Measurements from ENCODE around the gene NOL7.

Gene NOL7

DNA sequence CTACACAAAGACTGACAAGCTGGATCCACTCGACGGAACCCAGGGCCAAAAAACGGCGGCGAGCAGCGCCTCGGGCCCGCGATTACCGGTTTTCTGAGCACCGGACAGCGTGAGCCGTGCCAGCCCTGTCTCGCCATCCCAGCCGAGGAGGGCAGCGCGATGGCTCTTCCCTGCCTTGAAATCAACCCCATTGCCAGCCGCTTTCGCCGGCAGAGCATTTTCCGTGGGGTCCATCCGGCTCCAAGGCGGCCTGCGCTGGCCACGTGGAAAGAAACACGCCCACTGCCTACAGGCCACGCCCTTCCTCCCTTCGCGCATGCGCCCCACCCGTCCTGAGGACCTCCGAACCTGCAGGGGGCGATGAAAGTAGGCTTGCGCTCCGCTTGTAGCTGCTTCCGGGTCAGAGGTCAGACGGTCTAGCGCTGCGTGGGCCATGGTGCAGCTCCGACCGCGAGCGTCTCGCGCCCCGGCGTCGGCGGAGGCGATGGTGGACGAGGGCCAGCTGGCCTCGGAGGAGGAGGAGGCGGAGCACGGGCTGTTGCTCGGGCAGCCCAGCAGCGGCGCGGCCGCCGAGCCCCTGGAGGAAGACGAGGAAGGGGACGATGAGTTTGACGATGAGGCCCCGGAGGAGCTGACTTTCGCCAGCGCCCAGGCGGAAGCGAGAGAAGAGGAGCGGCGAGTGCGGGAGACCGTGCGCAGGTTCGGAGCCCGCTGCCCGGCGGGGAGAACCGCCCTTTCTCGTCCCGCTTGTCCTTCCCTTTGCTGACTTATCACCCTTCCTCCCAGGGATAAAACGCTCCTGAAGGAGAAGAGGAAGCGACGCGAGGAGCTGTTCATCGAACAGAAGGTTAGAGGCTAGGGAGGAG is at the start of gene NOL7:
TSS of gene NOL7 (plus strand) at position 410 of the 866 bp plus-strand sequence. CDS start at position 434, 24 bp downstream.
- DNase-seq, result peak; percentile 97 to 98 (median 98)

DNA sequence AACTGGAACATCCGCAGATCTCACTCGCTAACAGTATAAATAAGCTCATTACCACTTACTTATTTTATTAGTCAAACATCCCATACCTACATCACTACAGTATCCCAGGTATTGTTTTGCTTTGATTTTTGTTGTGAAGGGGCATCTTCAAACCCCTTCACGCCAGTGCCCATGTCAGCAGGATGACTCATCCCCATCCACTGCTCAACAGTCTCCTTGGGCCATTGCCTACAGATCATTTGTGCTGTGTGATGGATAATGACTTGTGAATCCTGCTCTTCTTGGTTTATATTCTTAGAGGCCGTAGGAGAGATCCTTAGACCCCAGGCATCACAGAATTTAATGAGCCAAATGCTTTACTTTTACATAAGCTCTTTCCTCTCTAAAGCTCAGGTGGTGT is 49.2 kb upstream of the NOL7 start:
- DNase-seq, result no peak

DNA sequence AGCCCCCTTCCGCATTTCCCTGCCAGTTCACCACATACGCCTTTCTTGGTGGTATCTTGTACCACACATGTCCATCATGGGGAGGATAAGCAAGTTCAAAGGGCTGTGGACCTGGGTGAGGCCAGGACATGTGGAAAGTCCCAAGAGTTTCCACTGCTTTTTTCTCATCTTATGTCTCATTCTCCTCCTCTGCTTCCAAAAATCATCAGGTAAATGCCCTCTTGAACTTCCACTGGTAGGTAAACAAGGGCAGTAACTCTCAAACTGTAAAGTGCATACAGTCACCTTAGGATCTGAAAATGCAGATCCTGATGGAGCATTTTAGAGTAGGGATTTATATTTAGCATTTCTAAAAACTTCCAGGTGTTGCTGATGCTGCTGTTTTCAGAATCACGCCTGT is 48.6 kb upstream of the NOL7 start:
- no peak for DNase-seq

DNA sequence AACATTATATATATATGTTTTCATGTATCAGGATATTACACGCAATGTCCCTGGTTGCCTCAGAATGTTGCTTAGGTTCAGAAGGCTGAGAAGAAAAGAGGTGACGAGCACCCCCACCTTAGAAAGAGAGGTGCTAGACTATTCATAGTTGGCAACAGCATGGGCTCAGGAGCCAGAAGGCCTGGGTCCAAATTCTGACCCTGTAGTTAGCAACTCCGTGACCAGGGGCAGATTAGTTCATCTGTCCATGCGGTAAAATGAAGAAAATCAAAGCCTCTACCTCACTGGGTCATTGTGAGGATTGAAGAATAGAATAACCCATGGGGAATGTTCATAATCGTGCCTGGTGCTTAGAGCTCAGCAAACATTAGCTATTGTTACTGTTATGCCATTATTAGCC is 46.2 kb upstream of the NOL7 start:
- DNase-seq, result no peak

DNA sequence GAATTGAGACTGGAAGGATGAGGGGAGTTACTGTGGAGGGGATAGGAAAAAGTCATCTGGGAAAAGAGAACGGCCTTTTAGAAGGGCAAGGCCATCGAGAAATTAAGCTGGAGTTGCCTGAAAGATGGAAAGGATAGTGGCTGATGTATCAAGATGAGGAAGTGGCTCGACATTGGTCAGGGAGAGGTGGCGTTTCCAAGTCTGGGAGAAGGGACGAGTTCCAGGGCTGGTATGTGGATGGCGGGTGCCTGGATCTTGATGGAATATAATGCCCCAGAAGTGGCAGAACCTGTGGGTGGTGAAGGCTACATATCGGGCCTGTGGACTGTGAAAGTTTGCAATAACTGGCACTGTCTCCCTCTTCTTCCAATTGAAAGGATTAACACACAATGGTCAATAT is 42.9 kb upstream of the NOL7 start:
- DNase-seq, result no peak

DNA sequence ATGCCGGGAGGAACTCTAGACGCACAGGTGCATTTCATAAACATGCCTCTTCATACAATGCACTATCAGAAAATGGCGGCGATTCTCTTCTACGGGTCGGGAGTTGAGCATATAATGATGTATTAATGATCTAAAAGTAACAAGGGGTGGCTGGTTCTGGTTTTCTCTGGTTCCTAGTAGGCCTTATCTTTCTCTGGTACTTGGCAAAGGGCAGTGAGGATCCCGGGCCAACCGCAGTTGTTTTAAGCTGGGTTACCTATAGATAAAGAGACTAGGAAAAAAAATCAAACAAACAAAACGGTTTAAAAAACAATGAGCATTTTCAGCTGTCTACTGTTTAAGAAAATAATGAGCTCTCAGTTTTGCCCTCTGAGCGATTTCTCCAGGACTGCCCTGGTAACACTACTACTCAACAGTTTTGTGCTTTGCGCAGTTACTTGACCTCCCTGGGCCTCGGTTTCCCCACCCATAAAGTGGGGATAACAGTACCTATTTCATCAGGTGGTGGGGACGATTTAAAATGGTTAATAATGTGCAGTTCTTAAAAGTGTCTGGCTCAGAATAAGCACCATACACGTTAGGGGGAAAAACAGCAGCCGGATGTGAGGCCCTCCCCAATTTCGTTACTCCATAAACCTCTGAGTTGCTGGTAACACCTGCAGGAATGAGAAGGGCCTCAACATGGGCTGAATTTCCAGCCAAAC is 42.0 kb upstream of the NOL7 start:
- no peak for DNase-seq

DNA sequence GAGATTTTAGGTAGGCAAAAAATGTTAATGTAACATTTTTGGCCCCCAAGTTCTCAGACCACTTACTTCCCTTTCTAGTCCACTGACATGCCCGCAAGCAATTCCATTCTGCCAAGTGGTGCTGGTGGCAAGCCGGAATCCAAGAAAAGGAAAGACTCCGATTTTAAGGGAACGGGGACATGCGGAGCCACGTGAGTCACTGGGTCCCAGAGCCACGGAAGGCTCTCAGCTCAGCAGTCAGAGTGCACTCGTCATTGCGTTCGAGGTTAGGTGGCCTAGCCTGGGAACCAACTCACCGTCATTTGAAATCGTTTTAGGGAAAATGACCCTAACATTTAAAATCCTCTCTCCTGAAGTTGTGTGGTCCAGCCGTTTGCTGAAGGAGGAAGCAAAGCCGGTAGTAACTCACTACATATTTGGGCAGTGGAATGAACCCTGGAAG is 41.4 kb upstream of the NOL7 start:
- peak in 2 of 3 experiments; percentile 29 to 61 for DNase-seq

DNA sequence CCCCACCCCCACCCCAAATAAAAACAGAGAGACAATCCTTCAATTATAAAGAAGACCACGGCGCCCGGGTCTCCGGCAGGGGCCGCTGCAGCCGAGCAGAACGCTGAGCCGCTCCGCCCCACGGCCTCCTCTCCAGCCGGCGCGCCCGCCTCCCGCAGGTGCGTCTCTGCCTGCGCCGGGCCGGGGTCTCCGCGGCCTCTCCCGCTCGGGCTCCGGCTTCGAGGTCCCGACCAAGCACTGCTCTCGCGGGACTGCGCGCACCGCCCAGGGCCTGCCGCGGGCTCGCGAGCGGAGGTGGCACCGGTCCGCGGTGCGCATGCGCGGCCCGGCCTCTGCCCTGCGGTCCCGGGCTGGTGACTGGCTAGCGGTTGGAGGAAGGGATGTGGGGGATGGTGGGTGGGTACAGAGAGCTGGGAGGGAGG is 41.0 kb upstream of the NOL7 start:
- peak; percentile 92 to 95 (median 94) for DNase-seq

DNA sequence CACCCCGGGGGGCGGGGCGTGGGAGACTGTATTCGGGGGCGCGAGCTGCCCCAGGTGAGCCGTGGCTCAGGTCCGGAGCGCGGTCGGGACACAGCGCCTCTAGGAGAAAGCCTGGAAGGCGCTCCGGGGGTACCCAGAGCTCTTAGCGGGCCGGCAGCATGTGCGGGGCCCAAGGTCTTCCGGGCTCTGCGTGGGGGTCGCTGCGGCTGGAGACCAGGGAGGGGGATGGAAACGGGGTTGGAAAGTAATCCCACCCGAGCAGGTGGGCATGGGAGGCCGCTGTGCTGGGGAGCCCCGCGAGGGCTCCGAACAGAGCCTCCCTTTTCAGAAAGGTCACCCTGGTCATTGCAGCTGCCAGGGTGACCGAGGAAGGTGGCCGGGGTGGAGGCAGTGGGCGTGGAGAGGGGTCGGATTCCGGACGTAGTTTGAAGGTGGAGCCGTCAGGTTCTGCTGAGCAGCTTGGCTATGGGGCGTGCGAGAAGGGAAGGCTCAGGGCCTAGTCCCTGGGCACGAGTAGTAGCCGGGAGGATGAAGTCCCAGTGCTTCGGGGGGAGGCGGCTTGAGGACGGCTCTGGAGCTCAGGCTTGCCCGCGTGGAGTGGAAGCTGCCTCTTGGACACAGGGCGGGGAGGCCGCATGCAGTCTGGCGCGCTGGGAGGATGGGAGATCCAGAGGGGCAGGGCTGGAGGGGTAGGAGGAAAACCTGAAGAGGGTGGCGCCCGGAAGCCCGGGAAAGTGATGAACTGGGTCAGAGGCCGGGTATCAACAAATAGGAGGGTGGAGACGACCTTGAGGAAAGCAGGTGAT is 40.4 kb upstream of the NOL7 start, which contains the start of gene SIRT5:
TSS of gene SIRT5 (plus strand) at position 31 of the 806 bp plus-strand sequence. CDS start 9,510 bp downstream, outside the sequence.
- peak; percentile 83 to 95 (median 87) for DNase-seq

DNA sequence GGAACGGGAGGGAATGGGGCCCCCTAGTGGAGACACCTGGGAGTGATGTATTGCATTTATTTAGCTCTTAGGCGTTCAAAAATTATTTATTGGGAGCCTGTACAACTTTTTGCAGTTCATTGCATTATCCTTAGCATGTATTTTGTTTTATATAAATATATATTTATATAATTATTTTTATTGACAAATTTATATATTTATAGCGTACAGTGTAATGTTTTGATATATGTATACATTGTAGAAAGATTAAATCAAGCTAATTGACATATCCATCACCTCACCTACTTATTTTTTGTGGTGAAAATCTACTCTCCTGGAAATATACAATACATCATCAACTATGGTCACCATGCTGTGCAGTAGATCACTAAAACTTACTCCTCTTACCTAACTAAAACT is 39.8 kb upstream of the NOL7 start:
- DNase-seq, result no peak

DNA sequence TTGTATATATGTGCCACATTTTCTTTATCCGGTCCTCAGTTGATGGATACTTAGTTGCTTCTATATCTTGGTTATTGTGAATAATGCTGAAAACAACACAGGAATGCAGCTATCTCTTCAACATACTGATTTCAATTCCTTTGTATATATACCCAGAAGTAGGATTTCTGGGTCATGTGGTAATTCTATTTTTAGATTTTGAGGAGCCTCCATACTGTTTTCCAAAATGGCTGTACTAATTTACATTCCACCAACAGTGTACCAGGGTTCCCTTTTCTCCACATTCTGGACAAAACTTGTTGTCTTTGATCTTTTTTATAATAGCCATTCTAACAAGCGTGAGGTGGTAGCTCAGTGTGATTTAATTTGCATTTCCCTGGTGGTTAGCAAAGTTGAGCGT is 39.1 kb upstream of the NOL7 start:
- no peak for DNase-seq

DNA sequence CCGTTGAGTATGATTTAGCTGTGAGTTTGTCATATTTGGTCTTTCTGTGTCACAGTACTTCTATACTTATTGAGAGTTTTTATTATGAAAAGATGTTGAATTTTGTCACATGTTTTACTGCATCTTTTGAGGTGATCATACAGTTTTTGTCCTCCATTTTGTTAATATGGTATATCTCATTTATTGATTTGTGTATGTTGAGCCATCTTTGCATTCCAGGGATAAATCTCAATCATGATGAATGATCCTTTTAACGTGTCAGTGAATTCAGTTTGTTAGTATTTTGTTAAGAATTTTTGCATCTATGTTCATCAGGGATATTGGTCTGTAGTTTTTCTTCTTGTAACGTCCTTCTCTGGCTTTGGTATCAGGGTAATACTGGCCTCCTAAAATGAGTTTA is 37.2 kb upstream of the NOL7 start:
- DNase-seq, result no peak

DNA sequence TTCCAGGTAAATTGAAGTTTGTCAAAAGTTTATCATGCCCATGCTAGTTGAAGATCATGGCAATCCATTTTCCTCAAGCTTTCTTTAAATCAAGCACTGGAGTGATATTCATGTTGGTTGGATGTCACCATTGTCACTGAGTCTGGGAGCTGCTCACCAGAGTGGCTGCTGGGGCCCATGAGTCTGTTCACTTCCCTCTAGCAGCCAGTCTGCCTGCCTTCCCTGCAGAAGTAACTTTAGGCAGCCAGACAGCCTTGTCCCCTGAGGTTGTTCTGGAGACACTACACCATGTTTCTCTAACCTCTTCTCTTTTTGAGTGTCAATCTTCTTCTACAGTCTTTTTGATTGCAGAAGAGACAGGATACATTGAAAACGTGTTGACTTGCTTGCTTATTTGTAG is 35.2 kb upstream of the NOL7 start:
- DNase-seq, result no peak

DNA sequence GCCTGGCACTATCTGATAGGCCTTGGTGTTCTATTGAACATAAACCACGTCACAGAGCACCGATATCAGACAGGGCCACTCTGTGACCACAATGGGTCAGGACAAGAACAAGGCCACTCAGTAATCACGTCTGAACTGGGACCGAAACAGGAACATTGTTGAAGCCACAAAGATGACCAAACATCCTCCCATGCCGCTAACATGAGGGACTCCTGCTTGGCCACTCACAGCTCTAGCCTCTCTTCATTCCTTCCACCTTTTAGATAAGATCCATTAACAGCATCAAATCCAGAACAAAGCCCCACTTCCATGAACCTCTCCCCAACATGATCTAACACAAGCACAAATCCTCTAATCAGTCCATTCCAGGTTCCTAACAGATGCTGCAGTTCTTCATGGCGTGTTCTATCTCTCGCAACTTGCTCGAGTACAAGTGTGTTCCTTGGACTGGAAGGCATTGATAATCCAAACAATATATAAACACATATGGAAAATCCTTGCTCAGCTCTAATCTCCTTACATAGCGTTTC is 33.4 kb upstream of the NOL7 start:
- DNase-seq, result no peak

DNA sequence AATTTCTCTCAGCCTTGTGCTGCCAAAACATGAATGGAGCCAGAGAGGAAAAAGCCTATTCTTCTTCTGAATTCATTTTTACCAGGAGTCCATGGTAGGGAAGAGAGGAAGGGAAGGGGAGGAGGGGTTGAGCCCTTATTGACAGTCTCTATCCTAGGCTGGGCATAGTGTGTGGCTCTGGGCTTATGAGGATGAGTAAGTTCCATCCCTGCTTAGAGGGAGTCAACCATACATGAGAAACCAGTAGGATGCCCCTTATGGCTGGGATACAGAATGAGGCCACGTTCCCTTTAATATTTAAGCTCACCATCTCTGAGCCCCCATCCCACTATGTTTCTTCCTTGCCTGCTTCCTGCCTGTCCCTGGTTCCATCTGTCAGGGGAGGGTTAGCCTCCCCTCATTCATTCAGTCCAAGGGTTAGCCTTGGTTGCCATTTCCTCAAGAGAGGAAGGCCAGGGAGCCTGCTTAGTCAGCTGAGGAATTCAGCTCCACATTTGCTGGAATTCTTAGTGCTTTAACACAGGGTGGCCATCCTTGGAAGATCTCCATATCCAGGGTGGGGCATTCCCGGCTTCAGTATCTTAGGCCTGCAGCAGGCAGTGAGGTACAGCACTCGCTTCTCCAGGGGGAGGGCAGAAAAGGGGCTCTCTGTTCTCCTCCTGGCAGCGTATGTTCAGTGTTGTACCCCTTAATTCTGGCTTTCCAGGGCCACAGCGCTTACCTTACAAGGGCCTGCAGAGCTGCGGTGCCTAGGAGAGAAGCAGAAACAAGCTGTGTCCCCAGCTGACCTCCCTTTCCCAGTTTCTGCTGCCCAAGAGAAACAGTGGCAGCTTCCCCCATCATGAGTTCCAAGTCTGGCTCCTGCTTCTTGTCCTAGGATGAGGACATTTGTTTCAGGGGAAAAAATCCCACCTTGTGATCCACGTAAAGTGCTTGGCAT is 28.3 kb upstream of the NOL7 start:
- DNase-seq, result no peak

DNA sequence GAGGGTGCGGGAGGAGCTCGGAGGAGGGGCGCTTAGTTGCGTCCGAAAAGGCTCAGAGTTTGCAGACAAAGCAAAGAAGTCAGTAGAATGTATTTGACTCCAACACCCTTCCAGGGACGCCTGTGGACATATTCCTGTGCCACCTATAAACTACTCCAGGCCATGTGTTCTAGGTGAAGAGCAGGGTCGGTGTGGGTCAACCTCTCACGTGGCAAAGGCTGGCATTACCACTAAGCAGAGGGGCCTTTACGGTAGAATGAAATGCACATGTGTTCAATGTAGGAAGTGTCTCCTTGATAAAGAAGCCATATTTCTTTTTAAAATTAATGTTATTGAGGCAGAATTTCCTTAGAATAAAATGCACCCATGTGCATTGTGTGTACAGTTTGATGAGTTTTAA is 25.3 kb upstream of the NOL7 start:
- no peak for DNase-seq

DNA sequence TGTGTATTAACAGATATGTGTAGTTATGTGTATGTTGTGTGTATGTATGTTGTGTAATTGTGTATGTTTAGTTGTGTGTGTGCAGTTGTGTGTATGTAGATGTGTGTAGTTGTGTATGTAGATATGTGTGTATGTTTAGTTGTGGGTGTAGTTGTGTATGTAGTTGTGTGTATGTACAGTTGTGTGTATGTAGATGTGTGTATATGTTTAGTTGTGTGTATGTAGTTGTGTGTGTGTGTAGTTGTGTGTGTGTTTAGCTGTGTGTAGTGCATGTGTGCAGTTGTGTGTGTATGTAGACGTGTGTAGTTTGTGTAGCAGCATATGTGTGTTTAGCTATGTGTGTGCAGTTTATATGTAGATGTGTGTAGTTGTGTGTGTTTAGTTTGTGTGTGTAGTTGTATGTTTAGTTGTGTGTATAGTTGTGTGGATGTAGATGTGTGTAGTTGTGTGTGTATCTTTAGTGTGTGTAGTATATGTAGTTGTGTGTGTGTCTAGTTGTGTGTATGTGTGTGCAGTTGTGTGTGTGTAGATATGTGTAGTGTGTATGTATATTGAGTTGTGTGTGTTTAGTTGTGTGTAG is 24.5 kb upstream of the NOL7 start:
- no peak for DNase-seq

DNA sequence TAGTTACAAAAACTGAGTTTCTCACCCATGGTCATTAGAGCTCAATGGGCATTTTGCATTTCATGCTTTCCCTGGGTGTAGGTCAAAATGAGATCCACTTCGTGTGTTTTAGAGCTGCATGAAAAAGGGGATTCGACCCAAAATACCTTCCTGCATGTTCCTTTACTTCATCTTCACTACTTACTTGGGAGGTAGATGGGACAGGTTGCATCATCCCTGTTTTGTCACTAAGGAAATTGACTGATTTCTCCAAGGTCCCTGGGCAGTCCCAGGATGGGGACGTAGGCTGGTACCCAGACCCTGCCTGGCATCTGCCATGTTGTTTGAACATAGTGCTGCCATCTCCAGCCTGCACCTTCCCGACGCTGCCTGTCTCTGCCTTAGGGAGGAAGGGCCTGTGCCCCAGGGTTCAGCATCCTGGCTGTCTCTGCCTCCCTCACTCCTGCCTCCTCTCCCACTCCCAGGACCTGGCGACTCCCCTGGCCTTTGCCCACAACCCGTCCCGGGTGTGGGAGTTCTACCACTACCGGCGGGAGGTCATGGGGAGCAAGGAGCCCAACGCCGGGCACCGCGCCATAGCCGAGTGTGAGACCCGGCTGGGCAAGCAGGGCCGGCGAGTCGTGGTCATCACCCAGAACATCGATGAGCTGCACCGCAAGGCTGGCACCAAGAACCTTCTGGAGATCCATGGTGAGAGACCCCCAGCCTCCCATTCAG is 23.8 kb upstream of the NOL7 start:
- DNase-seq, result no peak

DNA sequence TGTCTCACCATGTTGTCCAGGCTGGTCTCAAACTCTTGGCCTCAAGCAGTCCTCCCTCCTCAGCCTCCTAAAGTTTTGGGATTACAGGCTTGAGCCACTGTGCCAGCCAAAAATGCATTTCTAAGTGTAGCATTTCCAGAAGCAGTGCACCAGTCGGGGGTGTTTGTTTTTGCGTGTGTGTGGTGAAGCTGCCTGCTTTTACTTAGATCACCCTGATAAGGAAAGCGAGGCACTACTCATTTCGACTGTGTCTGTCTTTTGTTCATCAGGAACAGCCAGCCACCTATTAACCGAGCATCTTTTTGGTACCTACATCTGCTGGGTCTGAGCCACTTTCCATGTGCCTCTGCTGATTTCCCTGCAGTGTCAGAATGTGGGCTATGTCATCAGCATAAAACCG is 22.0 kb upstream of the NOL7 start:
- DNase-seq, result no peak

DNA sequence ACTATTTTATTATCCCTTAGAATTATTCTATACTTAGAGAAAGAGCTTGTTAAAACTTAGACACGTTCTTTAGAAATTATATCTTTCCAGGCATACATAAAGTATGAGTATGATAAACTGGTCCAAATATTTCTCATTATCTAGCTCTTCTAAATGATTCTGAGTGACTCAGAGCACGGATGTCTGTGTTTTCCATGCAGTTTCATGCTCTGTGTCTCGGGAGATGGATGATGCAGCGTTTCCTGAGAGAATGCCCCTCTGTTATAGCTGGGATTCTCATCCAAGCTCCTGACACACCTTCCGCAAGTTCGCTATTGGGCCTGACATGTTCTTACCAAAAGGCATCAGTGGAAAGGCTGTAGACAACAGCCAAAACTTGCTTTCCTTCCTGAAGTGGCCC is 21.4 kb upstream of the NOL7 start:
- DNase-seq, result no peak

DNA sequence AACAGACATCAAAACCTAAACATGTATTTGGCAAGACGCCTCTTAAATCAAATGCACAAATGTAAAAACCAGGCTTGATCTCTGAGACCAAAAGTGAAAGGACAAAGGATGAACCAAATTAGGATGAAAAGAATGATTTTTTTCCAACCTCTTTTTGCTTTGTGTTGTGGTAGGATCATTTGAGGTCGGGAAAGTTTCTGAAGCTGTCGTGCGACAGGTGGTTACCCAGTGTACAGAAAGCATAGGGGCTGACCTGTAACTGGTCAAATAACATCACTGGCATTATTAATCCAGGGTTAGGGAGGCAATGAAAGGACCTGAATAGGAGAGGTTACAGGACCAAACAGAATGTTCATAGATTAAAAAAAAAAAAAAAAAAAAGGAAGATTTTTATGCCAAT is 18.1 kb upstream of the NOL7 start:
- no peak for DNase-seq

Measured in NCI-H1417 (cell line).